ENCODE data around the gene ADGRF1.
A peak's percentile ranks its signal among the peaks of the same experiment; 100 is the strongest.
"Not testable (repeated sequence)": the region's sequence is repeated elsewhere in the genome, so short reads cannot be mapped to it uniquely, and the experiment has no call there.

ADGRF1 gene

DNA sequence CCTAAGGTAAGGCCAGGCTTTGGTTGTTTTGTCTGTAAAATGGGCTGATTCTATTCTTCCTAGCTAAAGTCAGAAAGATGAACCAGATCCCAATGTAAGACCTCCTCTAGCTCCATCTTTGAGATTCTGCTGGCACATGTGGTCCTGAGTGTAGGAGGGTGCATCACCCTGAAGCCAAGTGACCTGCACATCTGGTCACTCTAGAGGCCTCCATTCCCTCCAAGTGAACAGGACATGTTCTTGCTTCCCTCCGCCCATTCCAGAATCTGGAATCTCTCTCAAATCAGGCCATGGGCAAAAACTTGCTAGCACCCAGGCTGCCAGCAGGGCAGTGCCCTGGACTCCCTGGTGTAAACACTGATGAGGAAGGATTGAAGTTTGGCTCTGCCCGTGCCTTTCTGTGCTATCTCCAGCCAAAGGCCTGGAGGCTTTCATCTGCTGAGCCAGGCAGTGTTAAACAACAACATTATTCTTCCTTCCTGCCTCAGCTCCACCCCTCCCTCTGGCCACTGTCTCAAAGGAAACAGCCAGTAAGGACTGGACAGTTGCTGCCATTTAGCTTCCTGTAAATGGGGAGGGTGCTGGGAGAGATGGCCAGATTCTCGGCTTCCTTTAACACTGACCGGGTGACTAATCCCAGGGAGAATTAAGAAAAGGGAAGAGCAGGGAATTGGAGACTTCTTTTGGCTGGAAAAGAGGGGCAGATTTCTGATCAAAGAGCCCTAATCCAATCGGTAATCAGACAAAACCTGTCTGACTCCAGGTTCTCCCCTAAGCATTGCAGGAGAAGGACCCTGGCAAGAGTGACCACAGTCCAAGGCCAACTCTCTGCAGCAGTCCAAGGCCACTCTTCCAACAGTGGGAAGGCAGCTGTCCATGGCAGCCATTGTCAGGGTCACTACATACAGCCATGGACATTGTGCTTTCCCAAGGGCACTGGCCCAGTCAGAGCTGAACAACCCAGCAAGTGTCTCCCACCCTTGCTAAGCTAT is 19.5 kb upstream of the ADGRF1 start:
- peak; percentile 88 for DNase-seq

DNA sequence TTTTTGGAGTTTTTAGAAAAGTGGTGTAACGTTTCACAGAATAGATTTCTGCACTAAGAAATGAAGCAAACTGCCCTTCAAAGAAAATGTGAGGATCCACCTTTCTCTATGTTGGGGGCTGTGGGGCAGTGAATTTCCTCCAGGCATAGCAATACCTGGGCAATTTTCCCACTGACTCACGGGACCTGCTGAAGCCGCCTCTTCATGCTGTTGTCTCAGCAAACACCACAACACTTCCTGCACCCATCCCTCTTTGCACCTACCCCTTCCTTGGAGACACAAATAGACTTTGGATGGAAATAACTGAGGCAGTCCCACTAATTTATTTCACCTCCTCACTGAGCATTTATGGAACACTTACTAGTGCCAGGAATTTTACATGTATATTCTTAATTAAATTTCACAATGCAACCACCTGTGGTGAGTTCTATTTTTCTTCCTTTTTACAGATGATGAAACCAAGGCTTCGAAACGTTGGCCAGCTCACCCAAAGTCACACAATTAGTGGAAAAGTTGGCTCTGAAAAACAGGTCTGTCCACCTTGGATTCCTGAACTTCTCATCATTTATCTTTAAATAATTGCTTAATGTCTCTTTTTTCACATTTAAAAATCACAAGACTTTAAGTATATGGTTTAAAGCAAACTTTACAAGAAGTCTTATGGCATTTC is 17.2 kb upstream of the ADGRF1 start:
- DNase-seq, result no peak

DNA sequence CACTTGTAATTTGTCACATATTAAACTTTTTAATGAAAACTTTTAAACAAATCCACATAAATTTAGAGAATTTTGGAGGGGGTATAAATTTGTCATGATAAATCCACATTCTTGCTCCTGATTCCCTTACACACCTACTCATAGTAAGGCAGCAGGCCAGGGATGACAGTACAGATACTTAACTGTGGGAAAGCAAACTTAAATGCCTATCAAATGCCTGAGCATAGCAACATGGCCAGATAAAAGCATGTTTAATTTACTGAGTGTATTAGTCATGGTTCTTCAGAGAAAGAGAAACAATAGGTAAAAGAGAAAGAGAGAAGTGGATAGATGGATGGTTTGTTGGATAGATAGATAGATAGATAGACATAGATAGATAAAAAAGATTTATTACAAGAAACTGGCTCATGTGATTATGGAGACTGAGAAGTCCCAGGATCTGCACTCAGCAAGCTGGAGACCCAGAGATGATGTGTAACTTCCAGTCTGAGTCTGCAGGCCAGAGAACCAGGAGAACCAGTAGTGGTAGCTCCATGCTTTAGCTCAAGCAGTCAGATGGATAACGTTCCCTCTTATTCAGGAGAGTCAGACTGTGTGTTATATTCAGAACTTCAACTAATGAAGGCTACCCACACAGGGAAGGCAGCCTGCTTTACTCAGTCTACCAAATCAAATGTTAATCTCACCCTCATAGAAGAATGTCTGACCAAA is 15.9 kb upstream of the ADGRF1 start:
- DNase-seq, result peak; percentile 88

- DNase-seq, result no peak
These were observed 14.7 kb upstream of the ADGRF1 start for GRCh38 chr6:47056832-47057231.

GRCh38 chr6:47054302-47054701 is 12.2 kb upstream of the ADGRF1 start:
- DNase-seq, result not testable (repeated sequence)

- DNase-seq, result no peak
These were observed 6.5 kb upstream of the ADGRF1 start for GRCh38 chr6:47048638-47049037.

GRCh38 chr6:47047479-47048407 is 5.6 kb upstream of the ADGRF1 start:
- peak; percentile 26 for DNase-seq

GRCh38 chr6:47047097-47047478 is 5.0 kb upstream of the ADGRF1 start:
- DNase-seq, result no peak

- peak; percentile 51 for DNase-seq
These were observed 2.3 kb upstream of the ADGRF1 start for GRCh38 chr6:47044397-47044796.

- DNase-seq, result no peak
These were observed 1.2 kb upstream of the ADGRF1 start for GRCh38 chr6:47043286-47043685.

- DNase-seq, result no peak
These were observed 391 bp downstream of the ADGRF1 start for GRCh38 chr6:47041741-47042140.

DNA sequence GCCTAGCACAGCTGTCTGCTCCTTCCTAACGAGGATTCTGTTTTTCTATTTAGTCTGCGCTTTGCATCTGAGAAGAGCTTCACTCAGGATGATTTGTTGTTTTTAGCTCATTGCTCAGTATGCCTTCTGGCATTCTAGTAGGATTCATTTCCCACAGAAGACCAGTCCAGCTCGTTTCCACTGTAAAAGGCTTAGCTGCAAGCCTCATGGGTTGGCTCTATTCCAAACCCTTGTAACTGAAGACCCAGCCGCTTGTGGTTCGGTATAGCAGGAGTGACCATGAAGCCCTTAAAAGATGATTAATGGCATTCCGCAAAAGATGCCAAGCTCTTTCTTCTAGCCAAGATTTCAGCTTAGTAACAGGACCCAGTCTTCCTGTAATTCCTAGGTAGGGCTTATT is 7.2 kb downstream of the ADGRF1 start:
- DNase-seq, result peak; percentile 99

- no peak for DNase-seq
These were observed 7.7 kb downstream of the ADGRF1 start for GRCh38 chr6:47034421-47034820.

- no peak for DNase-seq
These were observed 9.0 kb downstream of the ADGRF1 start for GRCh38 chr6:47032974-47033765.

DNA sequence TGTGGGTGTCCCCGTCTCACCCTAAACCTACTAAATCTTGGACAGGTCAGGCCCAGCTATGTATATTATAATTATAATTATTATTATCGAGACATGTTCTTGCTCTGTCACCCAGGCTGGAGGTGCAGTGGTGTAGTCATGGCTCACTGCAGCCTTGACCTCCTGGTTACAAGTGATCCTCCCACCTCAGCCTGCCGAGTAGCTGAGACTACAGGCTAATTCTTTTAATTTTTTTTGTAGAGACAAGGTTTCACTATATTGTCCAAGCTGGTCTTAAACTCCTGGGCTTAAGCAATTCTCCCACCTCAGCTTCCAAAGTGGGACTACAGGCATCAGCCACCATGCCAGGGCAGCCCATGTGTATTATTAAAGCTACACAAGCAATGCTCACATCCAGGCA is 10.5 kb downstream of the ADGRF1 start:
- DNase-seq, result no peak

GRCh38 chr6:47029865-47030561 is 12.1 kb downstream of the ADGRF1 start:
- no peak for DNase-seq

DNA sequence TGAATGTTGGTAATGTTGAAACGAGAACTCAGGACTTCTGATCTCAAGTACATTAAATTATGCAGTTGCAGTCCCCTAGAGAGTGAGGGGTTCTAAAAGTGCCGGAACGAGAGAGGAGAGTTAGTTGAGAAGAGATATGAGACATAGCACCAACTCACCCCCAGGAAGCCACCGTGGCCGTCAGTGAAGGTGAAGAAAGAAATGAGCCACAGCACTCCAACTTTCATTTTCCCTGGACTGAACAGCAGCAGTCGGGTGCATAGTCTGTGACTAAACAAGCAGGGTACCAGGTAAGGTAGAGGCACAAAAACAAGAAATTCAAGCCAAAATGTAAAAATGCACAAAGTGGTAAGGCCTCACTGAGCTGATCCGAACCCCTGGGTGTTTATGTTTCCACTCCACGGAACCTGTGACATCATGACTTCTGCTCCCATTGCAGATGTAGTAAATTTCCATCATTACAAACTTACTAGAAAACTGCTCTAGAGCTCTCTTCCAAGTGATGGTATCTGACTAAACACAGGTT is 13.2 kb downstream of the ADGRF1 start:
- no peak for DNase-seq

DNA sequence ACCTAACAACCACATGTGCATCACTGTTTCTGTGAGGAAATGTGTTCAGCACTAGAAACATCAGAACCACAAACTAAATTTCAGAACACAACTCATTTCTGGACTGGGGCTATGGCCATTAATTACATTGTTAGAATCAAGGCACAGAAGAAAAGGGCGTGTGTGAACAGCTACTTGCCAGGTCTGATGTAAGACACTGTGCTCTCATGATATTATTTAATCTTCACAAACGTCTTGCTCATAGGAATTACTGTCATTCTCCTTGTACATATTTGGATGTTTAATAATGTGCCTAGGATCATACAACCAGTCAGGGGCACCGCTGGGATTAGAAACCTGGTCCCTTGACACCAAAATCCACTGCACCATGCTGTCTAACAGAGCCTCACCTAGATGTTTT is 14.8 kb downstream of the ADGRF1 start:
- no peak for DNase-seq

DNA sequence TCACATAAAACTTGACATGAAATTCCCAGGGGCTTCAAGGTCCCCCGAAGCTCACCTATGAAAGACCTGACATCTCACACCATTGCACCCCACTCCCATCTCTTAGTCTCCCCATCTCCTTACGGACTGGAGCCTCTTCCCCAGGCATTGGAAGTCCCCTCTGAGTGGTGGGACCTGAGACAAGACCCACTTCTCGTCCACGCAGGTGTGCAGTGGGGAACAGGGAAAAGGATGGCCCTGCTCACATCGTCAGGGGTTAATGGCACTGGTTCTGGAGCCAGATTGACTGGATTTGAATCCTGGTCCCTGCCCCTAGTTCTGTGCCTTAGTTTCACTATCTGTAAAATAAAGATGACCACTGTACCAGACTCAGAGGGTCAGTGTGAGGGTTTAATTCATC is 15.5 kb downstream of the ADGRF1 start:
- DNase-seq, result no peak

DNA sequence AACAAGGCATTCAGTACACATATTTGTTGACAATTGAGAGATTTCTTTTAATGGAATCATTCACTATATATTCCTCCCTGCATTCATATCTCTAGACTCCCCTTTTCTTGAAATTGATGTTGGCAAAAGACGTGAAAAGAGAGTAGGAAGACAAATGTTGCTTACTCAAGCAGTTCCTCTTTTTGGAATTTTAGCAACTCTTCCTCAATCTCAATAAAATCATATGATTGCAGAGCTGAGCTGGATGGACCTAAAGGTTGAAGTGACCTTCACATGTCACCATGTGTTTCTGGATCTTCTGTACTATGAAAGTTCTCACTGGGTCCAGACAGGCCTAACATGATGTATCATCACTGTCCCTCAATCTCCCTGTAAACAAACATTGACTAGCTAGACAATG is 18.6 kb downstream of the ADGRF1 start:
- DNase-seq, result no peak

GRCh38 chr6:47022191-47022590 is 19.9 kb downstream of the ADGRF1 start:
- DNase-seq, result no peak
